ENCODE measurements around the gene LMO4.

LMO4 gene

DNA sequence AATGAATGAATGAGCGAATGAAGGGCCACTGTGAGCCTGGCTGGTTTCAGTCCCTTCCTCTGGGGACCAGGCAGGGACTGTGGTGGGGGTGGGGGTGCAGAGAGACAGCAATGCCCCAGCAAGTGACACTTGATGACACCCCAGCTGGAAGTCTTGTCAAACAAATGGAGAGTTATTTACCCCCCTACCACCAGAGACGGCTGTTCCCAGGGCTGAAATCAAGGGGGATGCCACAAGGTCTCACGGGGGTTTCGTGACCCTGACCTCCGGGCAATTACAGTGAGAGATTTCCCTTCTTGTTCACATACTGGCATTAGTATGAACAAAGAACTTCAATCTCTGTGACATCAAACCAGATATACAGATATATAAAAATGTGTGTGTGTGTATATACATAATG lies 34.0 kb upstream of the LMO4 start:
- TF ChIP-seq, protein P1, sequence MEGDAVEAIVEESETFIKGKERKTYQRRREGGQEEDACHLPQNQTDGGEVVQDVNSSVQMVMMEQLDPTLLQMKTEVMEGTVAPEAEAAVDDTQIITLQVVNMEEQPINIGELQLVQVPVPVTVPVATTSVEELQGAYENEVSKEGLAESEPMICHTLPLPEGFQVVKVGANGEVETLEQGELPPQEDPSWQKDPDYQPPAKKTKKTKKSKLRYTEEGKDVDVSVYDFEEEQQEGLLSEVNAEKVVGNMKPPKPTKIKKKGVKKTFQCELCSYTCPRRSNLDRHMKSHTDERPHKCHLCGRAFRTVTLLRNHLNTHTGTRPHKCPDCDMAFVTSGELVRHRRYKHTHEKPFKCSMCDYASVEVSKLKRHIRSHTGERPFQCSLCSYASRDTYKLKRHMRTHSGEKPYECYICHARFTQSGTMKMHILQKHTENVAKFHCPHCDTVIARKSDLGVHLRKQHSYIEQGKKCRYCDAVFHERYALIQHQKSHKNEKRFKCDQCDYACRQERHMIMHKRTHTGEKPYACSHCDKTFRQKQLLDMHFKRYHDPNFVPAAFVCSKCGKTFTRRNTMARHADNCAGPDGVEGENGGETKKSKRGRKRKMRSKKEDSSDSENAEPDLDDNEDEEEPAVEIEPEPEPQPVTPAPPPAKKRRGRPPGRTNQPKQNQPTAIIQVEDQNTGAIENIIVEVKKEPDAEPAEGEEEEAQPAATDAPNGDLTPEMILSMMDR (IDR thresholded peaks at IDR 0.05; ENCODE audit: borderline replicate concordance, insufficient read depth, low read depth, low read length), result no peak

DNA sequence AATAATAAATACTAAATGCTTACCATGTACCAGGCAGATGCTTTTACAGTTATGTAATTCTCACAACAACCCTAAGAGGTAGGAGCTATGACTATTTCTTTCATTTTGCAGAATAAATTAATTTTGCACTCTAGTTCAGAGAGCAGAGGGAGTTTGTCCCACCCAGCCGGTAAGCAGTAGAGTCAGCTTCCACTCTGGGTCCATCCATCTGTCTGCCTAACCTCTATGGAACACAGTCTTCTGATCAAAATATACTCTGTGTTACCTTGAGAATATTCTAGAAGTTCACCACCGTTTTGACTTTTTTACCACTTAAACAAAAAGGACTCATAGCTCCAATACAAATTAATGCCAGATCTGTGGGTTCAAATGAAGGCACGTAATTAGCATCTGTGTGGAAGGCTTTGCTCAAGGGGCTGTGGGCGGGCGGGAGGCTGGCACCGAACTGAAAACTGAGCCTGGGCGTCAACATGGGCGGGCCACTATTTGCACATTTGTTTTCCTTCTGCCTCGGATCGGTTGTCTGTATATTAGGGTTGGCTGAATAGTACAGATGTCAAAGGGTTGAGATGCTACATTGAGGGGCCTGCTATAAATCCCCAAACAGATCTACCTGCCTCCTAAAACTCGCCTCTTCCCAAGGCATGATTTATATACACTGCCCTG lies 33.1 kb upstream of the LMO4 start:
- no peak overlapping the region for H3K4me3 ChIP-seq (ENCODE audit: low read depth, low read length)
- TF ChIP-seq, protein P1 (IDR thresholded peaks at IDR 0.05; ENCODE audit: borderline replicate concordance, insufficient read depth, low read depth, low read length), result no peak

More for the DNA sequence above, 34.0 kb upstream of the LMO4 start:
- H3K4me3 ChIP-seq (ENCODE audit: low read depth, low read length), result no peak overlapping the region

DNA sequence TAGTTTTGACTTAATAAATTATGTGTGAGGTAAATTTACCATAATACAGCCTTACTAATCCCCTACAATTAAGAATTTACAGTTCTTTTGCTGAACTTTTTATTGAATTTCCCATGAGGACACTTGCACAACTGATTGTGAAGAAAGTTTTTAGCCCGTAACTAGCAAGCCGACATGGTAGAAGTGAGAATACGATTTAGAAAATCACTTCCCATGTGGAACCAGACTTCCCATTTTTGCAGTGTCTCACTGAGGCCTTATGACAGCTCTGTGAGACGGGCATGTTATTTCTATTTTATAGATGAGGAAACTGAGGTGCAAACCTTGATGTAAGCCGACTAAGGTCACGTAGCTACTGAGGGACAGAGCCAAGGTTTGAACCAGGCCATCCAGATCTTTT lies 32.5 kb upstream of the LMO4 start:
- TF ChIP-seq, protein P1 (IDR thresholded peaks at IDR 0.05; ENCODE audit: borderline replicate concordance, insufficient read depth, low read depth, low read length), result no peak
- no peak overlapping the region for H3K4me3 ChIP-seq (ENCODE audit: low read depth, low read length)

DNA sequence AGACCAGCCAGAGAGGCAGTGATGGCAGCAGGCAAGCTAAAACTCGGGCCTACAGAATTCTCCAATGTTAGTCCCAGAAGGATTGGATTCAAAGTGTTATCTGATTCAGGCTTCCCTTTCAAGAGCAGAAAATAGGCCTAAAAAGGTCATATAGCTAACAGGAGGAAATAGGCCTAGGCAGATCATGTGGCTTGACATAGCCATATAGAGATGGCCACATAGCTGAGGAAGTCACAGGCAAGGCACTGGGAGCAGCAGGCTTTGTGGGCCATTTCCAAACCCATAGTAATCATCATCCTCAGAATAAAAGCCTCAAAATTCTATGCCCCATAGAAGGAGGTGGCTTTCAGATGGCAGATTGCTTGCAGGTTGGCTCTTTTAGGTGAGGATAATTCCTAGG lies 29.0 kb upstream of the LMO4 start:
- no peak overlapping the region for H3K4me3 ChIP-seq (ENCODE audit: low read depth, low read length)
- TF ChIP-seq, protein P1 (IDR thresholded peaks at IDR 0.05; ENCODE audit: borderline replicate concordance, insufficient read depth, low read depth, low read length), result no peak

DNA sequence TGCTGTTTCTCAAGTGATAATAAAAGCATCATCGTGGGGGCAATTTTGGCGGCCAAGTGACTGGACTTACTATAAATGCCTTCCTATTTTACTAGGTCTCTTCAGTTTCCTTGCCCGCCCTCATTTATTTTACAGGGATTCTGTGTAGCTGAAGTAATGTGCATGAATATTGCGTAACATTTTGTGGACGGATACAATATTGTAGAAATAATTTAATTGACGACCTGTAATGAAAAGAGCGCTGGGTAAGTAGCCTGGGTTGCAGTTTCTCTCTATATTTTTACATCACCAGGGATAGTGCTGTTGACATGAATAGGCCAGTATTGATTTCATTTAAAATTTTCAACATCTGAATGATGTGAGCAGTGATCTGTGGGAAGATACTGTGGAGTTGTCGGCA lies 28.1 kb upstream of the LMO4 start:
- TF ChIP-seq, protein P1 (IDR thresholded peaks at IDR 0.05; ENCODE audit: borderline replicate concordance, insufficient read depth, low read depth, low read length), result no peak
- H3K4me3 ChIP-seq (ENCODE audit: low read depth, low read length), result no peak overlapping the region

DNA sequence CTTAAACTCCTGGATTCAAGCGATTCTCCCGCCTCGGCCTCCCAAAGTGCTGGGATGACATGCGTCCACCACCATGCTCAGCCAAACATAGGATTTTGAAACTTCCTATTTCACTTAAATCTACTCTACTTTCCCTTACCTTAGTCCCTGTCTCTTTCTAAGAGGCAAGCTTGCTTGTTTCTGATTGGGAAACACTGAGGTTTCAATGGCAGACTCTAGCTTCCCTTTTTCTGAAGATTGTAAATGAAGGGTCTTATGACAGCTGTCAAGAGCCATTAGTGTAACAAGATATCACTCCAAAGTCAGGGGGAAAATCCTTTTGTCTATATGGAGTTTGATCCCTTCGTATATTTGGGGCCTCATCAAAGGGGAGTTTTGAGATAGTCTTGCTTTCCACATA lies 23.5 kb upstream of the LMO4 start:
- TF ChIP-seq, protein P1 (IDR thresholded peaks at IDR 0.05; ENCODE audit: borderline replicate concordance, insufficient read depth, low read depth, low read length), result no peak
- H3K4me3 ChIP-seq (ENCODE audit: low read depth, low read length), result no peak overlapping the region

DNA sequence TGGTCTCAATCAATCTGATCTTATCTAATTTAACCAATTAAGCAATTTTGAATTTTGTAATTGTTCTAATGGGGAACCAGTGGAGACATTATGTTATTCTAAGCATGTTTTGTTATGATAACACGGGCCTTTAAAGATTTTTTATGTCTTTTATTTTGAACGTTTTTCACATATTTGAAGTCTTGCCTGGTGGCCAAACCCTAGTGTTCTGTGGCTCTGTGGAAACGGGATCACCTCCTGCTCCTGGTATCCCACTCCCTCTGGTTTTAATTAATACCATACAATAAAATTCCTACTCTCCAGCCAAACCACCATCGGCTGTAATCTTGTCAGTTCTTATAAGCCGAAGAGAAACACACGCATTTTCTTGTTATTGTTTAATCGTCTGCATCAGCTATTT lies 22.9 kb upstream of the LMO4 start:
- no peak overlapping the region for H3K4me3 ChIP-seq (ENCODE audit: low read depth, low read length)
- TF ChIP-seq, protein P1 (IDR thresholded peaks at IDR 0.05; ENCODE audit: borderline replicate concordance, insufficient read depth, low read depth, low read length), result no peak

Measured in GM12875 (cell line).